Frontal cortex (tissue), 4 donors: ENCODE results near the gene TIAM1. TPM values are rescaled to one million over a fixed set of nuclear protein-coding genes. Genes with fewer than 3 reads are reported as not detected.
"Not testable (repeated sequence)": the region's sequence is repeated elsewhere in the genome, so short reads cannot be mapped to it uniquely, and the experiment has no call there.

ENCODE experiments used
- DNase-seq, 2 donors: peaks; one replicate each; pipeline ENCODE4 v3.0.0; 2012; ENCODE audit warnings: low spot score in 2 of 2
- FAIRE-seq: peaks from 2 replicates; lab custom pipeline; 2012; peaks lifted over from hg19 to GRCh38; lab: Jason Lieb, UNC
- total RNA-seq: library from RNA; depleted of rRNA; stranded (reverse); fragments of >200 nt; gene quantifications from one replicate; pipeline ENCODE4 v1.2.3, GENCODE V29; 2014
- donor health status: control.
- donor health status: control.
- donor health status: control.

The TIAM1 gene
- total RNA-seq, 1 donor from 2014 or later = 26.5 TPM

- FAIRE-seq (no peak), DNase-seq (no peak)
Measured at GRCh38 chr21:31262728-31263127, 81.3 kb downstream of the TIAM1 start.

DNA sequence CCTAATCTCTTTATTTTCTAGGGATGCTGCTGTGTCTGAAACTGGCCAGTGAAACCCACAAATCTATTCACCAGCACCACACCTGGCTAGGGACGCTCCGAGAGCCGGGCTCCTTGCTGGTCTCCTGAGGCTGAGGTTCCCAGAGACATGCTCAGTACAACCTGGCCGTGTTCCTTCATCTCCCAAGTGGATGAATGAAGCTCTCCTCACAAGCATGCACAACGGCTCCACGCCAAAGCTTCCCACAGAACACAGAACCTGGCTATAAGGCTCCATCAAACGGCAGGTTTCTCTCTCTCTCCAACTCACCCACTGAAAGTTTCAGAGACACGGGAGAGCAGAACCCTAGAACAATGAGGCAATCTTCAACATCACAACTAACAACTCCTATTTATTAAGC is 82.3 kb downstream of the TIAM1 start:
- DNase-seq (no peak), FAIRE-seq (no peak)

- FAIRE-seq = no peak
Measured at GRCh38 chr21:31260790-31261189, 83.3 kb downstream of the TIAM1 start.

GRCh38 chr21:31258073-31258472 is 86.0 kb downstream of the TIAM1 start:
- FAIRE-seq = no peak
- DNase-seq = no peak

More at GRCh38 chr21:31260790-31261189, 83.3 kb downstream of the TIAM1 start:
- DNase-seq = no peak

GRCh38 chr21:31257265-31257664 is 86.8 kb downstream of the TIAM1 start:
- DNase-seq (no peak), FAIRE-seq (no peak)

DNA sequence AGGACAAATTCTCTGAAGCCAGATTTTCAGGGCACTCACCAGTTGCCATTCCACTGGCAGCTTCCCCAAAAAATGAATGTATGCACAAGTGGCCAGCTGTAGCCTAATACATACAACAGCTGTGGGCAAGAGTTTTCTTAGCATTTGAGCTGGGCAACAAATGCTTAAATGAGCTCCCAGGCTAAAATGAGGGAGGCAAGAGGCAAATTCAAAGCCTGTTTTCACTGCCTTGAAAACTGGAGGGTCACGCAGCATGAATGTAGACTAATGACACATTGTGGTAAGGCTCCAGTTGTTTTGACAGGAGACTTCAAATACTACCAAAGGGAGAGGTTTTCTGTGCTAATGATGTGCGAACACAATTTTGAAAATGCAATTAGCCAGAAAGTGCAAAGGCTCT is 88.2 kb downstream of the TIAM1 start:
- FAIRE-seq = no peak
- no peak for DNase-seq

GRCh38 chr21:31255036-31255435 is 89.0 kb downstream of the TIAM1 start:
- no peak for FAIRE-seq
- DNase-seq = no peak

DNA sequence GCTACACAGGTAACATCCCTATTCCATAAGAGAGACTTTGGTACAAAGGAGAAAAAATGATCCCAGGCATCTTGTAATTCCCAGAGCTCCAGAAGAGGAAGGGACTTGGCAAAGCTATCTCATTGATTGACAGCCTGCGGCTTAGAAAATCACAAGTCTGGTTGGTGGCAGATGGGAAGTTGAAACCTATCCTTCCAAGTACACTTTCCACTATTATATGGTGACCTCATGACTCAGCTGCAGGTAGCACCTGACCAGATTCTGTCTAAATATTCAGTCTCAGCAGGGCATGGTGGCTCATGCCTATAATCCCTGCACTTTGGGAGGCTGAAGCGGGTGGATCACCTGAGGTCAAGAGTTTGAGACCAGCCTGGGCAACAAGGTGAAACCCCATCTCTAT is 89.9 kb downstream of the TIAM1 start:
- DNase-seq (no peak), FAIRE-seq (no peak)

GRCh38 chr21:31253684-31254083 is 90.4 kb downstream of the TIAM1 start:
- no peak for DNase-seq
- no peak for FAIRE-seq

DNA sequence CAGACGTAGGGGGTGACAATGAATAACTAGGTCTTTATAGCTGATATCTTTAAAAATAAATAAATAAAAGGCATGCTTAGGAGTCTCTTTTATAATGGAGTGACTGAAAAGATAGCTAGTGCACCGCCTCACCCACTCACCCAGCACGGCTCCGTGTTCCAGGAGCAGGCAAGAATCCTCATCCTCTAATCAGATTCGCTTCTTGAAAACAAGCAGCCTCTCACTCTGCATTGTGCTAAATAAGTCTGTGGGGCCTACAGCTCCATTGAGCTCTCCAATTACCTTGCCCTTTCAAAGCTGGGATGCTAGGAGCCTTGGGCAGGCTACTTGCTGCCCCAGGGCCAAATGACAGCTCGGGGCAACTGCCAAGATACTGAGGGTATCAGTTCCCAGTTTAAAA is 91.5 kb downstream of the TIAM1 start:
- FAIRE-seq = no peak
- DNase-seq = no peak

DNA sequence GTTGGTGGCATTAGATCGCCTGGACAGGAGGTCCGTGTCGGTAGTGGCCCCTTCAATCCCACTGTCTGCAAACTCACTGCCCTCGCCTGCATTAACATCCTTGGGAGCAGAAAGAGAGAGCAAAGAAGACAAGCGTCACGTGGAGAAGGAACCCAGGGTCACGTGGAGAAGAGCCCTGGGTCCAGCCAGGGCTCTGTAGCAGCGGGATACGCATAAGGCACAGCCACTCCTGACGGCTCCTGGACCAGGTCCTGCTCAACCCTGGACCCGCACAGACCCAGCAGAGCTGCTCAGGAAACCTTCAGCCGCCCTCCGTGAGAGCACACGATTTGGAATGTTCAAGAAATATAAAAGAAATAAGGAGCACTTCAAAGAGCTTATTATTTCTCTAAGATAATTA is 92.0 kb downstream of the TIAM1 start:
- FAIRE-seq (no peak), DNase-seq (no peak)

DNA sequence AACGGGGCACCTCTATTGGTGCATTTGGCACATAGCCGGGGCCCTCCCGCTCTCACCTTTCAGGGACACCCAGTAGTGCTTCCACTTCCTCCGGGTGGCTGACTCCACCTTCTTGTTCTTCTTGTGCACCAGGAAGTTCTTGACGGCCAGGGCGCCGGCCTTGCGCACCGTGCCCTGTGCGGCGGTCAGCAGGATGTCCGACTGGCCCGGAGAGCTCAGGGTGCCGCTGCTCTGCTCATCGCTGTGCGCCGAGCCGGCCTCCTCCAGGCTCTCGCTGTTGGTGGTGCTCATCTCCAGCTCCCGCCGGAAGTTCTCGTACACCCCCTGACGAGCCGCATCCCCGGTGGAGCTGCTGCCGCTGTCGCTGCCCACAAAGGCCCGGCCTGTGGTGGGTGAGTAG is 92.4 kb downstream of the TIAM1 start:
- no peak for DNase-seq
- no peak for FAIRE-seq

GRCh38 chr21:31248598-31248997 is 95.5 kb downstream of the TIAM1 start:
- no peak for FAIRE-seq

DNA sequence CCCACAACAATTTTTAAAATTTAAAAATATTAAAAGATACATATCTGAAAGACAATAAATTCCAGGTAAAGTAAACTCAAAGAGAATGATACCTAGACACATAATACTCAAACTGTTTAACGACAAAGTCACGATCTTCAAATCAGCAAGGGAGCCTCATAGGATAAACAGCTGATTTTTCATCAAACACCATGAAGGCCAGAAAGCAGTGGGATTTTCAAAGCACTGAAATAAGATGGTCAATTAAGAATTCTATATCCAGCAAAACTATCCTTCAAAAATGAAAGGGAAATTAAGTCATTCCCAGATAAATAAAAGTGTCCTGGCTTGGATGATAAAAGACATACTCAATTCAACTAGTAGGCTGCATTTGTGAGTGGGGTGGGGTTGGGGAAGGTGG is 100.5 kb downstream of the TIAM1 start:
- no peak for FAIRE-seq
- DNase-seq = no peak

More at GRCh38 chr21:31248598-31248997, 95.5 kb downstream of the TIAM1 start:
- no peak for DNase-seq

DNA sequence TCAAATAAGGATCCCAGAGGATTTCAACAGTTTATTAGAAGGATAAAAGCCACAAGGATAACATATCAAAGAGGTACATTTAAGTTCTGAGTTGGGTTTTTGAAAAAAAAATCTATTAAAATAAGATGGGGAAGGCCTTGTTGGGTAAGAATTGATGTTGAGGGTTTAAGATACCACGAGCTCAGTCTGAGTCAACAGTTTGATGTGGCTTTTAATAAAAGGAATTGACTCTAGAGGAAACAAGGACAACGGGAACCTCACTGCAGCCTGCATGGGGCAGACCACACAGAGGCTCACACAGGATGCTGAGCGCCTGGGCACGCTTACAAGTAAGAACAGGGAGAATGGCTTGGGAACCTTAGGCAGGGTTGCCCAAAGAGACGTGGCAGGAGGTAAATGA is 107.5 kb downstream of the TIAM1 start:
- FAIRE-seq (no peak), DNase-seq (no peak)

DNA sequence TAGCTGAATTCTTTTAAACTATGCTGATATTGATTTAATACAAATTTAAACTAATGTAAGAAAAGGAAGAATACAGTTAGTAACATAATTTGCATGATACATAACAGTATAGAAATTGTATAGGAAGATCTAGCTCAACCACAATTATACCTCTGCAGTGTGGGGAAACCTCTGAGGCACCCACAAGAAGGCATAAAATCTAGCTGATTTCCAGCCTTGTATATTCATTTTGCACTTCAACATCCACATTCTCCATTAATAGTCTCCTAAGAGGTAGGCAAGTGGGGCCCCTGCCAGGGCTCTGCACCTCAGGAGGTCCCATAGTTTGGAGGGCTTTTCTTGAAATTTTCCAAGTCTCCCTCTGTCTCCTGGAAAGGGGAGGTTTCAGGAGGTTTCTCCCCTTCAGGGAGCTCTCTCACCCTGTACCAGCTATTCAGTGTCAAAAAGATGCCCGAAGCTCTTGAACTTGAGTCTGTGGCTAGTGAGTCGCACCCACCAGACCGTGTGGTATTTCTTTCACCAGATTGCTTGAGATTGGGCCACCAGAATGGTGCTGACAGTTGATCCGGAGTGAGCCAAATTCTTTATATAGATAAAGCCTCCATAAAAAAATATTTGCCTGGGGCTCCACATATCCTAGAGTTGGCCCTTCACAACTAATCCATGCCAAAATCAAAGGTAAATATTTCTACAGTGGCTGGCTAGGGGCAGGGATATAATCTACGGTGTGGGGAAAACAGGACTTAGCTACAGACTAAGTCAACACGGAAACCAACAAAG is 108.2 kb downstream of the TIAM1 start:
- no peak for DNase-seq

DNA sequence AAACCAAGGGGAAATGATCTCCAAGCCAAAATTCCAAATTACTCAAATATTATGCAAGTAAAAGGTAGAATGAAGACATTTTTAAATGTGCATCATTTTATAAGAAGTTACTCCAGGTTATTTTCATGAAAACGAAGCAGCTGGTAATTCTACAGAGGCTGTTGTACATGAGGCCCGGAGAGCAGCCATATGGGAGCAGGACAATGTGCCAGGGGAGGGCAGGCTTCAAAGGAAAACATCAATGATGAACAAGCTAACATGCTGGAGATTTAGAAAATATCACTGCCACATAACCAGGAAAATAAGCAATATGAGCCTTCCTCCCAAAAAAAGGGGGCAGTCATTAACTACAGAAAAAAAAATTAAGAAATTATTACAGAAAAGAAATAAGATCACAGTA is 109.1 kb downstream of the TIAM1 start:
- FAIRE-seq (no peak), DNase-seq (no peak)

More for the DNA sequence above, 108.2 kb downstream of the TIAM1 start:
- FAIRE-seq = no peak

DNA sequence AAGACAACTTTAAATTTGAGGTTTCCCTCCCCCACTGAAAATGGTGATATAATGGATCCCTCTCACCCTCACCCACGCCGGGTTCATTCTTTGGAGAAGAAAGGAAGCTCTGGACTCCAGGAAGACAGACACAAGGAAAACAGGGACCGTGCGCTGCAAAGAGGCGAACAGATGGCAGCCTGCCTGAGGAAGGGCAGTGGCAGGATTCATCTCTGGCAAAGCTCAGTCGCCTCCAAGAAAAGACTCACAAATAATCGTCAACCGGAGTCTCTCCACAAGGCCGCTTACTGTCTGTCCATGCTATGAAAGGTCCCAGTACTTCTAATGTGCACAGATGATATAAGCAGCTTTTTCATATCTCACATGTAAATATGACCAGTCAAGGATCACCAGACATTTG is 110.3 kb downstream of the TIAM1 start:
- FAIRE-seq (no peak), DNase-seq (no peak)

DNA sequence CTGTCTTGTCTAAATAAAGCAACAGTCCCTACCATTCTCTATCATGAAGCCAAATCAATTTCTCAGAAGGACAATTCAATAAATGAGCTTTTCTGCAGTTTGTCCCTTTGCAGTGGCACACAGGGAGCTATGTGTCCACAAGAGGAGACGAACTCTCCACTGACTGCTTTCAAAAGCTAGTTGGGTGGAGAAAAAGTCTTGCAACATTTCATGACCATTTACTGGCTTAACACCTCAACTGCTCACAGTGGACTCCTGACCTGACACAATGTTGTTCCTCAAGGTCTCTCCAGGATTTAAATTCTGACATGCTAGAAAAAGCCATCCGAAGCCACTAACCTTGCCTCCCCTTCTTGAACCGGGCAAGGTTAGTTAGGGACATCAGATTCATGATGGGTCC is 111.7 kb downstream of the TIAM1 start:
- no peak for FAIRE-seq

DNA sequence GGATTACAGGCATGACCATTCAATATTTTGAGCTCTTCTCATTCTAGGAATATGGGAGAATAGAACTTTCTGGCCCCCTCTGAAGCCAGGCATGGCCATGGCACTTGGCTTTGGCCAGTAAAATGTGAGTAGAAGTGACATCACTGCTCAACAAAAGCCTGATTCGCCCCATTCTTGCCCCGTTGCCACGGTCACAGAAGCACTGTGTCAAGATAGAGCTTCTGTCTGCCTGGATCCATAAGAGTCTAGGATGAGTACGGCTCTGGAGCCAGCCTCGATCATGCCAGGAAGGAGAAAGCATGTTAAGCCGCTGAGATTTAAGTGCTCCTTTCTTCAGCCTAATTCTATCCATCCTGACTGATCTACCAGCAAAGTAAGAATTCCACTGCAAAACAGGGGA is 113.1 kb downstream of the TIAM1 start:
- FAIRE-seq (no peak), DNase-seq (no peak)

More for the DNA sequence above, 111.7 kb downstream of the TIAM1 start:
- DNase-seq = no peak

DNA sequence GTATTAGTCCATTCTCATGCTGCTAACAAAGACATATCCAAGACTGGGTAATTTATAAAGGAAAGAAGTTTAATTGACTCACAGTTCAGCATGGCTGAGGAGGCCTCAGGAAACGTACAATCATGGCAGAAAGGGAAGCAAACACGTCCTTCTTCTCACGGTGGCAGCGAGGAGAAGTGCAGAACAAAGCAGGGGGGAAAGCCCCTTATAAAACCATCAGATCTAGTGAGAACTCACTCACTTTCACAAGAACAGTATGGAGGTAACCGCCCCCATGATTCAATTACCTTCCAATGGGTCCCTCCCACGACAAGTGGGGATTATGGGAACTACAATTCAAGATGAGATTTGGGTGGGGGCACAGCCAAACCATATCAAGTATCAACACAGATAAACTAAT is 115.3 kb downstream of the TIAM1 start:
- DNase-seq, FAIRE-seq: not testable (repeated sequence)

DNA sequence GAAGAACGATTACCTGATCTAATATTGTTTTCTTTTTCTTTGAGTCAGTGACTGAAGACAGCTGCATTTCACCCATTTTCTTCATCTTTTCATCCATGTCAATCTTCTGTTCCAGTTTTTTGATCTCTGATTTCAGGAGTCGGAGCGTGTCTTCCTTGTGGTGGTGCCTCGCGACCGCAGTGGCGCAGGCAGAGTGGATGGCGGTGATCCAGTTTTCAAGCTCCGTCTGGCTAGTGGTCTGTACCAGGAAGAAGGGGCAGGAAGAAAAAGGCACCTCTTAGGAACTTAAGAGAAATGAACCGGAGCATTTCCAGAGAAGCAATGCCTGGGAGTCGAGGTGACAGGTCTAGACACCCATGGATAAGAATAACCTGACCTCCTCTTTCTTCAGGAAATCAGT is 118.3 kb downstream of the TIAM1 start:
- no peak for FAIRE-seq
- DNase-seq = no peak
